IPS-15b (cell line): ENCODE data around the gene FCN2.

Experiments used
- H3K27me3 ChIP-seq: one replicate; pipeline ENCODE4 v1.6.1; 2013; ENCODE audit warnings: low read length; ENCODE audit not compliant: control insufficient read depth, insufficient read depth
- H3K36me3 ChIP-seq: one replicate; pipeline ENCODE4 v1.6.1; 2013; ENCODE audit warnings: low read length; ENCODE audit not compliant: control insufficient read depth, insufficient read depth
- H3K4me1 ChIP-seq: one replicate; pipeline ENCODE4 v1.6.1; 2013; ENCODE audit warnings: mild to moderate bottlenecking, low read length; ENCODE audit not compliant: control insufficient read depth, insufficient read depth
- H3K4me3 ChIP-seq: one replicate; pipeline ENCODE4 v1.5.1; 2013; ENCODE audit warnings: low read depth, low read length
- H3K9ac ChIP-seq: one replicate; pipeline ENCODE4 v1.6.1; 2013; ENCODE audit warnings: low read depth, mild to moderate bottlenecking, low read length
- H3K9me3 ChIP-seq: one replicate; pipeline ENCODE4 v1.6.1; 2013; ENCODE audit warnings: mild to moderate bottlenecking, low read length; ENCODE audit not compliant: control insufficient read depth, insufficient read depth

The FCN2 gene

GRCh38 chr9:134909511-134910481 is 29.2 kb downstream of the FCN2 start:
- Histone ChIP-seq H3K9me3 (no peaks in the 10 kb centered on the region), H3K36me3 (no peaks in the 10 kb centered on the region), H3K4me1 (no peaks in the 10 kb centered on the region), H3K9ac (no peak overlapping the region), H3K27me3 (no peaks in the 10 kb centered on the region), H3K4me3 (no peak overlapping the region)

DNA sequence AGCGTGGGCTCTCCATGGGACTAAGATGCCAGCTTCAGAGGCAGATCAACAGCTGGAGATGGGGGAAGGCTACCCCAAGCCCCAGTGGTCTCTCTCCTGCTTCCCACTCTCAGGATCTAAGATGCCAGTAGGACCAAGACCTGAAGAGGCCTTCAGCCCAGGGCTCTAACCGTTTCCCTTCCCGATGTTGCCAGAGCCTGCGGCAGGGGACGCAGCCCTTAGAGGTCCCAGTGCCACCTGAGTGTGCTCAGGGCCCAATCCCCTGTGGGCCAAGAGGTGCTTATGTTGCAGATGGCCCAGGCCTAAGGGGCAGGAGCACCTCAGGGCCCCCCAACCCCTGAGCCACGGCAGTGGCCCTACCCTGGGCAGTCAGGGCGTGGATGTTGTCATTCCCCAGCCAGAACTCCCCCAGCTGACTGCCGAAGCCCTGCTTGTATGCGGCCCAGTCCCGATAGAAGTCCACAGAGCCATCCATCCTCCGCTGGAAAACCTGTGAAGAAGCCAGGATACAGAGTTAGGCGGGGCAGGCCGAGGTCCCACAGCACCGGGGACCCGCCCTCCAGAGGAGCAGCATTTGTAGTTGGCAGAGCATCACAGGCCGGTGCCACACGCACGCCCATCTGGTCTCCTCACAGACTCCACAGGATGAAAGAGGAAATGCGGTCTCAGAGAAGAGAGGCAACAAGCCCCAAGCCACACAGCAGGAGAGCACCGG is 31.7 kb downstream of the FCN2 start:
- H3K4me1 ChIP-seq = no peaks in the 10 kb centered on the region
- no peaks in the 10 kb centered on the region for H3K36me3 ChIP-seq
- H3K27me3 ChIP-seq = no peaks in the 10 kb centered on the region
- H3K9ac ChIP-seq = no peak overlapping the region
- no peak overlapping the region for H3K4me3 ChIP-seq
- H3K9me3 ChIP-seq = no peaks in the 10 kb centered on the region

DNA sequence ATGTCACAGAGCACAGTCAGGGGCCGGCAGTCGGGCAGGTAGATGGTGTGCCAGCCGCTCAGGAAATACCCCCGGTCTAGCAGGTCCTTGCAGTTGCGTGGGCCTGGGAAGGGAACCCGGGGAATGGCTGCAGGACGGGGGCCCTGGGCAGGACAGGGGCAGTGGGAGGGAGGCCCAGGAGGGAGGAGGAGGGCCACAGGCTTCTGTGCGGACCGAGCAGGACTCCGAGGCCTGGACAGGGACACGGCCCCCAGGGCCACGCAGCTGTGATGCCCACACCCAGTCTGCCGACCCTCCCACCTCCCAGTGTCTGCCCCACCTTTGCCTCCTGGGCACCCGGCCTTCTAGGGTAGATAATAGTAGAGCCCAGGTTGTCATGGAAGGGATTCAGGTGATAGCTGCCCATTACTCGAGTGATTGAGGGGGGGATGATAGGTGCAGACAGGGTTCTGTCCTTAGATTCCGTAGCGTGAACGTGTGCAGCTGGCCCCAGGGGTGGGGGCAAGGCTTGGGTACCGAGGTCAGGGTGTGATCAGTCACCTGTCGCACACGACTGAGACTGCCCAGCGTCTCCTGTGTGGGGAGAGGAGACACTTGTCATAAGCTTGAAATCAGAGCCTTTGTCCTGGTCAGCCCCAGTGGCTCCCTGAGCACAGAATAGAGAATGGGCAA is 32.6 kb downstream of the FCN2 start:
- Histone ChIP-seq H3K9ac (no peak overlapping the region), H3K4me3 (no peak overlapping the region), H3K9me3 (no peaks in the 10 kb centered on the region), H3K36me3 (no peaks in the 10 kb centered on the region), H3K4me1 (no peaks in the 10 kb centered on the region), H3K27me3 (no peaks in the 10 kb centered on the region)

DNA sequence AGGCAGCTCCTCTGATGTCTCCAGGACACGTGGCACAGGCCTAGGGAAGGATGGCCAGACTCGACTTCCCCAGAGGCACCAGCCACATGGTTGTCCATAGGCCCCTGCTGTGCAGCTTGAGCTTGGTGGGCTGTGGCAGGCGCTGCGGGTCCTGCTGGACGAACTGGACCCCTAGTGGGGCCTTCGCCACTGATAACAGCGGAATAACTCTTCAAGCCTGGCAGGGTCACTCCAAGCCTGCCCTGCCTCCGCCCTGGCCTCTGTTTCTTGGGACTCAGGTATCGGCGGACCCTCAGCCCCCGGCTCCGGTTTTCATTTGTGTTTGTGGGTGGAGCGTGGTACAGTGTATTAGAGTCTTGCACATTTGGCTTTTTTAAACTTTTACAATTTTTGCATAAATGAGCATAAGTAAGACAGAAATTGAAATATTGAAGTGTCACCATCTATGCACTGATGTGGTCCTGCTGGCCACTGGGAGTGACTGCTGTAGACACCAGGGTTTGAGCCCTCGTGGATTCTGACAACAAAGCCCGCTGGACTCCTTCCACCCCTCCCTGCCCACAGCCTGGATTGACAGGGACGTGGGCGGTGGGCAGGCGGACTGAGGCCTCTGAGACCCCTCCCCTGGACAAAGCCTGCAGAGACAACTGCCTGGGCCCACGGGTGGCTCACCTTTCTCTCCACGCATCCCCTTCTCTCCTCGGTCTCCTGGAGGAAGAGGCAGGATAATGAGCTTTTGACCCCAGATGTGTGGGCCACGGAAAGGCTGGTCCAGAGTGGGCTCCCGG is 33.3 kb downstream of the FCN2 start:
- no peaks in the 10 kb centered on the region for H3K4me1 ChIP-seq
- H3K9me3 ChIP-seq = no peaks in the 10 kb centered on the region
- H3K36me3 ChIP-seq = no peaks in the 10 kb centered on the region
- no peaks in the 10 kb centered on the region for H3K27me3 ChIP-seq
- no peak overlapping the region for H3K9ac ChIP-seq
- no peak overlapping the region for H3K4me3 ChIP-seq

- no peaks in the 10 kb centered on the region for H3K27me3 ChIP-seq
Measured at GRCh38 chr9:134914501-134914834, 33.9 kb downstream of the FCN2 start.

DNA sequence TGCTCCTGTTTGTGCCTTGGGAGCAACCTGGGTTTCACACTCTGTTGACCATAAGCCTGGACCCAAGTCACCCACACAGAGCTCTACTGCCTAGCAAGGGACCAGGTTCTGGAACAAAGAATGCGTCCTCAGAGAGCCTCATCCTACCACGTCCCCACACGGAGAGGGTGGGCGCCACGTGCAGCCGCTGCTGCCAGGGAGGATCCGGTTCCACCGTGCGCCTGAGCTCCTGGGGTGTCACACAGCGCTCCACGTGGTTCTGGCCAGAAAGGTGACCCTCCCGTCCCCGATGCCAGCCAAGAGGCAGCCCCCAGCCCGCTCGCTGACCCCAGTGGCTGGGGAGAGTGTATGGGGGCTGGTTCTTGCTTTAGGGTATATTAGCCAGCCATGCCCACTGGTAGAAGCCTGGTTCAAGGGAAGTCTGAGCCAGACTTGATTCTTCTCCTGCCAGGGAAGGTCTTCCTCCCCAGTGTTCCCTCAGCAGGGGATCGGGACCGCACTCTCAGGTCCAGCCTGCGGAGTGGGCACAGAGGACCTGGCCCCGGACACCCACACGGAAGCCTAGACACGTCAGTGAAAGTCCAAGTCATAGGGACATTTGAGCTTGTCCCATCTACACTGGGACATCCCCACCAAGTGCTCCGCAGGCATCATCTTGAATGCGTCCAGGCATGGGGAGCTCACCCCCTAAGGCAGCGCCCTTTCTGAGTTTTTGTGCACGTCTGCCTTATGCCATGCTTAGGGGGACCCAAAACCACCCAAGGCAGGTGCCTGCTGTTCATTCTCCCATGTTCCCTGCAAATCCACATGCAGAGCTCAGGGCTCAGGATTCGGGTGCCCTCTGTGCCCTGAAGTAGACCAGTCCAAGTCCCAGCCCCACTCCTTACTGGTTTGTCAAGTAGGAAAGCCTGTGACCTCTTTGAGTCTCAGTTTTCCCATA is 34.7 kb downstream of the FCN2 start:
- no peak overlapping the region for H3K4me3 ChIP-seq
- no peaks in the 10 kb centered on the region for H3K4me1 ChIP-seq
- no peaks in the 10 kb centered on the region for H3K36me3 ChIP-seq
- no peaks in the 10 kb centered on the region for H3K27me3 ChIP-seq
- no peaks in the 10 kb centered on the region for H3K9me3 ChIP-seq
- no peak overlapping the region for H3K9ac ChIP-seq

More at GRCh38 chr9:134914501-134914834, 33.9 kb downstream of the FCN2 start:
- Histone ChIP-seq H3K9me3 (no peaks in the 10 kb centered on the region), H3K4me1 (no peaks in the 10 kb centered on the region), H3K9ac (no peak overlapping the region), H3K4me3 (no peak overlapping the region), H3K36me3 (no peaks in the 10 kb centered on the region)

- H3K9me3 ChIP-seq = no peaks in the 10 kb centered on the region
- no peaks in the 10 kb centered on the region for H3K36me3 ChIP-seq
- no peaks in the 10 kb centered on the region for H3K27me3 ChIP-seq
- no peaks in the 10 kb centered on the region for H3K4me1 ChIP-seq
- H3K4me3 ChIP-seq = no peak overlapping the region
- no peak overlapping the region for H3K9ac ChIP-seq
Measured at GRCh38 chr9:134916161-134916665, 35.6 kb downstream of the FCN2 start.

DNA sequence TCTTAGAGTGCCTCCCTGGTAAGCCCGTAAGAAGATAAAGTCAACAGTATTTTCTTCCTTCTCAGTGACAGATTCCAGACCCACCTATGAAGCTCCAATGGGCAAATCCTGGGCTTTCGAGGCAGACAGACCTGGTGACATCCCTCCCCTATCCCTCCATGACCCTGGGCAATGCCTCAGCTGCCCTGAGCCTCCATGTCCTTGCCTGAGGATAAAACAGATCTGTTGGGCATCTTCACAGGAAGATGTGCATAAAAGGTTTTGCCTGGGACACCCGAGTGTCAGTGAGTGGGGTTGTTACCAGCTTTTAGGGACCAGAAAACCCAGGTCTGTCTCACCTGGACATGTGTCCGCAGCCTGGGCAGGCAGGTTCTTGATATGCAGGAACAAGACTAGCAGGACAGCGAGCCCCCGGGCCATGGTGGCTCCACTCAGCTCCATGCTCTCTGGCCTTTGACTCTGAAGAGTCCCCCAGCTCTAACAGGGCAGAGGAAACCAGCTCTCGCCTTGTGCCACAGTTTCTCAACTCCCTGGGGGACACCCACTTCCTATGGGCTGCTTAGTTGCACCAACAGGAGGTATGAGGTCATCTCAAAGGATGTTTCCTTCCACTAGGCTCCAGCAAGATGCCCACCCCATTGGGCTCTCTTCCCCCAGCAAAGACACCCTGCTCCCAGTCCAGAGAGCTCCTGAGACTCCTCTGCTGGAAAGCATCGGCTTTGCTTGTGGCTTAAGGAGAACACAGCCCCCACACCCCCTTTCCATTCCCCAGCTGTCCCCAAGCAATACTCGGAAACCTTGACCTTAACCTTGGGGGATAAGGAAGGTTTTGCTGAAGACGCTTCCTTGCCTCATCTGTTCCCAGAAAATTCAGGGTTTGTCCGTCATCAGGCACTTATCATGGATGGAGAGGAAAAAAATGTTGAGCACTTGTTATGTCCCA is 37.1 kb downstream of the FCN2 start, which contains the start of gene FCN1:
Gene FCN1 (minus strand): TSS at position 482 of the 943 bp plus-strand sequence. CDS start 41 bp downstream, at position 441.
- H3K27me3 ChIP-seq = no peaks in the 10 kb centered on the region
- H3K9ac ChIP-seq = no peak within 1 kb of the TSS
- no peak within 1 kb of the TSS for H3K4me3 ChIP-seq
- no peaks in the 10 kb centered on the region for H3K36me3 ChIP-seq
- no peaks in the 10 kb centered on the region for H3K9me3 ChIP-seq
- no peaks in the 10 kb centered on the region for H3K4me1 ChIP-seq

DNA sequence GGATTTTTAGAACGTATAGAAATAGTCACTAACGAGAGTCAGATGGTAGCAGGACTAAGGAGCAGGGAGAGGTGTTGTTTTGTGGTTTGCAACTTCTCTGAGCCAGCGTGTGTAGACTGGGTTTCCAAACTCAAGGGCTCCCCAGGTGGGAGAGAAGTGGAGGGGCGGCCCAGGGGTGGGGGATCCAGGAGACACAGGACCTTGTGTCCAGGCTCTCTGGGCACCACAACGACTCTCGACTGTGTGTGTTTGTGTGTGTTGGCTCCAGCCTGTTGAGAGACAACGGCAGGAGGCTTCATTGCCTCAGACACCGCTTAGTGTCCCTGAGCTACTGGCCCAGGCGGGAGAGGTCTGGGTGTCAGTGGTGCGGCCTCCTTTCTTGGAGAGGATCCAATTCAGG is 38.0 kb downstream of the FCN2 start:
- Histone ChIP-seq H3K27me3 (no peaks in the 10 kb centered on the region), H3K4me1 (no peaks in the 10 kb centered on the region), H3K9ac (no peak overlapping the region)

More for the DNA sequence above, 38.0 kb downstream of the FCN2 start:
- H3K4me3 ChIP-seq = no peak overlapping the region
- no peaks in the 10 kb centered on the region for H3K9me3 ChIP-seq
- H3K36me3 ChIP-seq = no peaks in the 10 kb centered on the region
